ENCODE measurements around the gene RHOT2. TPM values are rescaled to one million over a fixed set of nuclear protein-coding genes. Genes with fewer than 3 reads are reported as not detected.

Gene RHOT2
- total and polyA plus RNA-seq, 2 donors (not counting 3 experiments of a cell fraction or from before 2014, with no cell fraction given) = 106 to 139 TPM

- DNase-seq (ENCODE audit: low read depth, low spot score) (no peak), FAIRE-seq (no peak)
- Histone ChIP-seq H3K36me3 (ENCODE audit: control insufficient read depth in 2 of 2, extremely low read depth in 1 of 2, insufficient read depth in 2 of 2, low read length in 2 of 2) (no peaks in the 10 kb centered on the region), H3K4me1 (ENCODE audit: control insufficient read depth, extremely low read depth, insufficient read depth, low read length) (no peaks in the 10 kb centered on the region), H2AFZ (ENCODE audit: low read depth, low read length) (no peak overlapping the region), H3K79me2 (ENCODE audit: control insufficient read depth, insufficient read depth, low read length) (no peaks in the 10 kb centered on the region), H3K9me1 (replicated peaks; ENCODE audit: control insufficient read depth, extremely low read depth, insufficient read depth, low read length) (no peaks in the 10 kb centered on the region), H4K20me1 (replicated peaks; ENCODE audit: control insufficient read depth, extremely low read depth, insufficient read depth, low read length) (no peaks in the 10 kb centered on the region), H3K4me2 (ENCODE audit: insufficient read depth, low read length) (no peak overlapping the region), H3K27me3 (ENCODE audit: control insufficient read depth in 2 of 2, insufficient read depth in 2 of 2, low read length in 2 of 2) (peaks cover 24 to 32% of the 10 kb centered on the region in 2 experiments), H3K4me3 (replicated peaks in 1 of 3; ENCODE audit: insufficient read depth in 1 of 3, low read depth in 1 of 3, low read length in 3 of 3) (no peak overlapping the region), H3K27ac (ENCODE audit: insufficient read depth, low read depth, low read length) (no peak overlapping the region), H3K9ac (replicated peaks; ENCODE audit: extremely low read depth, insufficient read depth, low read length) (no peak overlapping the region), H3K9me3 (replicated peaks; ENCODE audit: control insufficient read depth, insufficient read depth, low read length) (no peaks in the 10 kb centered on the region)
- BruUV-seq (replicated peaks) = no TSS peak
- dilution Hi-C loops (cut with MboI; ENCODE audit: extremely low pct_ligation_motif_present, low sequenced_read_pairs) = no loop called here
- ChIA-PET POLR2A (no interaction called here), CTCF (interaction anchor here (0.8 to 2.4 kb wide), 2 partner anchors 12 to 77 kb away, joined by 3 to 8 read pairs; no protein-coding TSS in a partner anchor)
- intact Hi-C loops (cut with micrococcal nuclease) = no loop called here
- TF ChIP-seq EZH2 (IDR thresholded peaks at IDR 0.05; ENCODE audit: borderline replicate concordance, low read depth, low read length, severe bottlenecking) = no peak
- no peak for TF ChIP-seq JUN (IDR thresholded peaks at IDR 0.05; ENCODE audit: borderline replicate concordance, insufficient read depth, insufficient read length, low read depth)
- TF ChIP-seq POLR2AphosphoS5 (IDR thresholded peaks at IDR 0.05; ENCODE audit: insufficient read depth, low read depth, low read length) = no peak
- no peak for TF ChIP-seq GATA2 (IDR thresholded peaks at IDR 0.05; ENCODE audit: insufficient read depth, insufficient read length, low read depth, low read length)
- TF ChIP-seq MYC (IDR thresholded peaks at IDR 0.05; ENCODE audit: low read depth, low read length) = no peak
- no peak for TF ChIP-seq CTCF (IDR thresholded peaks at IDR 0.05; ENCODE audit: extremely low read depth in 1 of 2, insufficient read depth in 1 of 2, low read depth in 1 of 2, low read length in 2 of 2)
- TF ChIP-seq MAX (IDR thresholded peaks at IDR 0.05; ENCODE audit: insufficient read depth, insufficient read length) = no peak
- TF ChIP-seq FOS (IDR thresholded peaks at IDR 0.05; ENCODE audit: borderline replicate concordance, insufficient read depth, low read length) = no peak
- TF ChIP-seq POLR2A (IDR thresholded peaks at IDR 0.05; ENCODE audit: low read depth, low read length) = no peak
Observed at GRCh38 chr16:708019-708418, 40.1 kb downstream of the RHOT2 start.

Data from endothelial cell of umbilical vein (primary cell).